ENCODE results near the gene FBLN2.

Gene FBLN2

GRCh38 chr3:13628841-13629551 is 80.1 kb downstream of the FBLN2 start:
- DNase-seq (ENCODE audit: low spot score) = no peak
- no peak for TF ChIP-seq CTCF (IDR thresholded peaks at IDR 0.05; ENCODE audit: extremely low read depth, missing control alignments)

- TF ChIP-seq CTCF (IDR thresholded peaks at IDR 0.05; ENCODE audit: extremely low read depth, missing control alignments) = no peak
Measured at GRCh38 chr3:13629644-13630043, 80.7 kb downstream of the FBLN2 start.

GRCh38 chr3:13631256-13631655 is 82.3 kb downstream of the FBLN2 start:
- no peak for TF ChIP-seq CTCF (IDR thresholded peaks at IDR 0.05; ENCODE audit: extremely low read depth, missing control alignments)

More at GRCh38 chr3:13629644-13630043, 80.7 kb downstream of the FBLN2 start:
- DNase-seq (ENCODE audit: low spot score) = no peak

GRCh38 chr3:13633176-13633575 is 84.3 kb downstream of the FBLN2 start:
- no peak for TF ChIP-seq CTCF (IDR thresholded peaks at IDR 0.05; ENCODE audit: extremely low read depth, missing control alignments)
- no peak for DNase-seq (ENCODE audit: low spot score)

More at GRCh38 chr3:13631256-13631655, 82.3 kb downstream of the FBLN2 start:
- no peak for DNase-seq (ENCODE audit: low spot score)

- DNase-seq (ENCODE audit: low spot score) = no peak
- no peak for TF ChIP-seq CTCF (IDR thresholded peaks at IDR 0.05; ENCODE audit: extremely low read depth, missing control alignments)
Measured at GRCh38 chr3:13634151-13634550, 85.2 kb downstream of the FBLN2 start.

- TF ChIP-seq CTCF (IDR thresholded peaks at IDR 0.05; ENCODE audit: extremely low read depth, missing control alignments) = no peak
- DNase-seq (ENCODE audit: low spot score) = no peak
Measured at GRCh38 chr3:13634615-13635014, 85.7 kb downstream of the FBLN2 start.

GRCh38 chr3:13636186-13636585 is 87.3 kb downstream of the FBLN2 start:
- no peak for DNase-seq (ENCODE audit: low spot score)
- TF ChIP-seq CTCF (IDR thresholded peaks at IDR 0.05; ENCODE audit: extremely low read depth, missing control alignments) = no peak

Measured in GM20000 (cell line).